HG03108 (cell line): ENCODE results near the gene ANKRD6.

ENCODE experiments used
- ATAC-seq: cut with Tn5 transposase; IDR thresholded peaks from one replicate; pipeline ENCODE4 v1.9.1; 2021; ENCODE audit warnings: moderate library complexity; ENCODE audit not compliant: unreplicated experiment

ANKRD6 gene

GRCh38 chr6:89682991-89683390 lies 250.0 kb downstream of the ANKRD6 start:
- ATAC-seq: no peak
